C4-2B (cell line): ENCODE data around the gene ENAH.

Experiments
- ZFX ChIP-seq: fragments of 450-650 bp; IDR thresholded peaks from 2 replicates; pipeline ENCODE4 v1.6.1; 2017
- TF ChIP-seq, protein P1 (sequence below): fragments of 450-650 bp; conservative IDR thresholded peaks from 2 replicates; pipeline ENCODE4 v1.5.1; 2017; ENCODE audit warnings: mild to moderate bottlenecking

GRCh38 chr1:225548140-225548857 is 104.6 kb downstream of the ENAH start:
- TF ChIP-seq, protein P1, sequence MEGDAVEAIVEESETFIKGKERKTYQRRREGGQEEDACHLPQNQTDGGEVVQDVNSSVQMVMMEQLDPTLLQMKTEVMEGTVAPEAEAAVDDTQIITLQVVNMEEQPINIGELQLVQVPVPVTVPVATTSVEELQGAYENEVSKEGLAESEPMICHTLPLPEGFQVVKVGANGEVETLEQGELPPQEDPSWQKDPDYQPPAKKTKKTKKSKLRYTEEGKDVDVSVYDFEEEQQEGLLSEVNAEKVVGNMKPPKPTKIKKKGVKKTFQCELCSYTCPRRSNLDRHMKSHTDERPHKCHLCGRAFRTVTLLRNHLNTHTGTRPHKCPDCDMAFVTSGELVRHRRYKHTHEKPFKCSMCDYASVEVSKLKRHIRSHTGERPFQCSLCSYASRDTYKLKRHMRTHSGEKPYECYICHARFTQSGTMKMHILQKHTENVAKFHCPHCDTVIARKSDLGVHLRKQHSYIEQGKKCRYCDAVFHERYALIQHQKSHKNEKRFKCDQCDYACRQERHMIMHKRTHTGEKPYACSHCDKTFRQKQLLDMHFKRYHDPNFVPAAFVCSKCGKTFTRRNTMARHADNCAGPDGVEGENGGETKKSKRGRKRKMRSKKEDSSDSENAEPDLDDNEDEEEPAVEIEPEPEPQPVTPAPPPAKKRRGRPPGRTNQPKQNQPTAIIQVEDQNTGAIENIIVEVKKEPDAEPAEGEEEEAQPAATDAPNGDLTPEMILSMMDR = no peak
- TF ChIP-seq ZFX = no peak
